Measurements from ENCODE around the gene LRFN2. TPM values are rescaled to one million over a fixed set of nuclear protein-coding genes. Genes with fewer than 3 reads are reported as not detected.

Gene LRFN2
- total RNA-seq, 1 donor from 2014 or later, result not detected

DNA sequence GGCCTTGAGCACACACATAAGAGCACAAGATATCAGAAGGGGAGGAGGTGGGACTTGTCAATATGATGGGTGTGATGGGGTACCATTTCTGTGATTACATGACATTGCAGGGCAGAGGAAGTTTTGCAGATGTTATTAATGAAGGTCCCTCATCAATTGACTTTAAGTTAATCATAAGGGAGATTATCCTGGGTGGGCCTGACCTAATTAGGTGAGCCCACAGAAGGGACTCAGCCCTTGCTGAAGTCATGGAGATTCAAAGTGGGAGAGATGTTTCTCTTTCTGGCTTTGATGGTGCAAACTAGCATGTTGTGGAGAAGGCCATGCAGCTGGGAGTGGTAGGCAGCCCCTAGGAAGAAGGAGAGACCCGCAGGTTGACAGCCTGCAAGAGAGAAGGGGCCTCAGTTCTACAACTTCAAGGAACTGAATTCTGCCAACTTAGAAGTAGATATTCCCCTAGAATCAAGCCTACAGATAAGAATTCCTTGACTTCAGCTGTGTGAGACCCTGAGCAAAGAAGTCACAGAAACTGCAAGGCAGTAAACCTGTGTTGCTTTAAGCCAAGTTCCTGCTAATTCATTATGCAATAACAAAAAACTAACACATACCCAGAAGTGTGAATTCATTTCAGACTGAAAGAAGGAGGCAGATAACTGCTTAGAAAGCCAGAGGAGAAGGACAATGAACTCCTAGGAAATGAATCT, 131.3 kb downstream of the LRFN2 start:
- no peak overlapping the region for H3K27ac ChIP-seq
- H3K9me3 ChIP-seq, result no peaks in the 10 kb centered on the region
- H3K36me3 ChIP-seq, result no peaks in the 10 kb centered on the region
- no peaks in the 10 kb centered on the region for H3K27me3 ChIP-seq
- intact Hi-C loops (cut with DNase I), result no loop called here
- no peak for TF ChIP-seq POLR2A (IDR thresholded peaks at IDR 0.05)
- no peak for TF ChIP-seq POLR2AphosphoS5 (IDR thresholded peaks at IDR 0.05; ENCODE audit: insufficient read depth in 1 of 2, low read depth in 1 of 2)
- TF ChIP-seq, protein P1, sequence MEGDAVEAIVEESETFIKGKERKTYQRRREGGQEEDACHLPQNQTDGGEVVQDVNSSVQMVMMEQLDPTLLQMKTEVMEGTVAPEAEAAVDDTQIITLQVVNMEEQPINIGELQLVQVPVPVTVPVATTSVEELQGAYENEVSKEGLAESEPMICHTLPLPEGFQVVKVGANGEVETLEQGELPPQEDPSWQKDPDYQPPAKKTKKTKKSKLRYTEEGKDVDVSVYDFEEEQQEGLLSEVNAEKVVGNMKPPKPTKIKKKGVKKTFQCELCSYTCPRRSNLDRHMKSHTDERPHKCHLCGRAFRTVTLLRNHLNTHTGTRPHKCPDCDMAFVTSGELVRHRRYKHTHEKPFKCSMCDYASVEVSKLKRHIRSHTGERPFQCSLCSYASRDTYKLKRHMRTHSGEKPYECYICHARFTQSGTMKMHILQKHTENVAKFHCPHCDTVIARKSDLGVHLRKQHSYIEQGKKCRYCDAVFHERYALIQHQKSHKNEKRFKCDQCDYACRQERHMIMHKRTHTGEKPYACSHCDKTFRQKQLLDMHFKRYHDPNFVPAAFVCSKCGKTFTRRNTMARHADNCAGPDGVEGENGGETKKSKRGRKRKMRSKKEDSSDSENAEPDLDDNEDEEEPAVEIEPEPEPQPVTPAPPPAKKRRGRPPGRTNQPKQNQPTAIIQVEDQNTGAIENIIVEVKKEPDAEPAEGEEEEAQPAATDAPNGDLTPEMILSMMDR (IDR thresholded peaks at IDR 0.05), result no peak
- H3K4me3 ChIP-seq, result no peak overlapping the region
- H3K4me1 ChIP-seq, result no peaks in the 10 kb centered on the region
- DNase-seq (ENCODE audit: extremely low spot score in 2 of 2), result no peak

DNA sequence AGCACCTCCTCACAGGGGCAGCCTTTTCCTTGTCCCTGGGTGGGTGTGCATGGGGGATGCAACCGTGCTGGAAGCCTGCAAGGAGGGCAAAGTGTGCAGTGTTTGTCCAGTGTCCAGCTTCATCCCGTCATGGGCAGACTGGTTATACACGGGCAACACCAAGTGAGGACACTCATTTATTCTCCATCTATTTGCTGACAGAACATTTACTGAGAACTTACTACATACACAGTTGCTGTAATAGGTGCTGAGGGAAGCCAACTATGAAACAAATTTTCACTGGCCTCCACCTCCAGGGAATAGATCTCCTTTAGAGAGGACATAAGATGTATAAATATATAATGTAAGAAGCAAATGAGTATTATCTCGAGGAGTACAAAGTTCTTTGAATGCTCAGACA, 136.7 kb downstream of the LRFN2 start:
- Histone ChIP-seq H3K9me3 (no peaks in the 10 kb centered on the region), H3K27ac (no peak overlapping the region), H3K36me3 (no peaks in the 10 kb centered on the region), H3K4me1 (no peaks in the 10 kb centered on the region), H3K4me3 (no peak overlapping the region), H3K27me3 (no peaks in the 10 kb centered on the region)
- DNase-seq (ENCODE audit: extremely low spot score in 2 of 2), result no peak
- intact Hi-C loops (cut with DNase I), result no loop called here
- TF ChIP-seq, protein P1 (IDR thresholded peaks at IDR 0.05), result no peak
- no peak for TF ChIP-seq POLR2AphosphoS5 (IDR thresholded peaks at IDR 0.05; ENCODE audit: insufficient read depth in 1 of 2, low read depth in 1 of 2)
- TF ChIP-seq POLR2A (IDR thresholded peaks at IDR 0.05), result no peak

DNA sequence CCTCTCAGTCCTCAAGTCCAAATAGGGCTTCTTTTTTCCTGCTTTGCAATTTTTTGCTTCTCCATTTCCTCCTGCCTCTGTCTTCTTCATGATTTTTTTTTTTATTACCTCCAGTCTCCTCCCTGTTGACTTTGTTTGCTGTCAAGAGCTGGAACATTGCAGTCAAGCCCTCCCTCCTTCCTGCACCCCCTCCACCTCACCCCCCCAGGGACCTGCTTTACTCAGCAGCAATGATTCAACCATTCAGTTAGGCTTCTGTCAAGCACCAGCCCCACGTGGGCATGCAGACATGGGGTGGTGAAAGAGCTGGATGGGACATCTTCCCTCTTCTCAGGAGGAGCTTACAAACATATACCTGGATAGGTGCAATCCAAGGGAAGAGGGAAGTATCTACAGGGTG, 142.4 kb downstream of the LRFN2 start:
- TF ChIP-seq POLR2A (IDR thresholded peaks at IDR 0.05) (no peak), POLR2AphosphoS5 (IDR thresholded peaks at IDR 0.05; ENCODE audit: insufficient read depth in 1 of 2, low read depth in 1 of 2) (no peak)
- TF ChIP-seq, protein P1 (IDR thresholded peaks at IDR 0.05), result no peak
- H3K4me3 ChIP-seq, result no peak overlapping the region
- no peak overlapping the region for H3K27ac ChIP-seq
- no peaks in the 10 kb centered on the region for H3K4me1 ChIP-seq
- no peak for DNase-seq (ENCODE audit: extremely low spot score in 2 of 2)
- intact Hi-C loops (cut with DNase I), result no loop called here
- no peaks in the 10 kb centered on the region for H3K27me3 ChIP-seq
- no peaks in the 10 kb centered on the region for H3K9me3 ChIP-seq
- no peaks in the 10 kb centered on the region for H3K36me3 ChIP-seq

DNA sequence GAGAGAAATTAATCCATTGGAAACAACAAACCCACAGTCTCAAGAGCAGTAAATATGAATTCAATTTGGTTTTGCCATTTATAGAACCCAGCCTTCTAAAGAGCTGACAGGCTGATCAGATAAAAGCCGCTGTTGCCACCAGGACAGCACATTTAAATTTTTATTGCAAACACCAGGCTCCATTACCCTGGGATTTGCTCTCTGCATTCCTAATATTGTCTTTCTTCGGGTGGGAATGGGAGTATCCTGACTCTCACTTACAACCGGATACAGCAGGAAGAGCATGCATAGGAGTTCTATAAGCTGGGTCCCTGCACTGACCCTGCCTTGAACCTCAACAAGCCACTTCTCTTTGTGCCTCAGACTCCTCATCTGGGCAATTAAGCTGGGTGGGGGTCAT, 142.9 kb downstream of the LRFN2 start:
- no peaks in the 10 kb centered on the region for H3K9me3 ChIP-seq
- H3K4me1 ChIP-seq, result no peaks in the 10 kb centered on the region
- H3K27me3 ChIP-seq, result no peaks in the 10 kb centered on the region
- no peak overlapping the region for H3K4me3 ChIP-seq
- no peak overlapping the region for H3K27ac ChIP-seq
- TF ChIP-seq POLR2A (IDR thresholded peaks at IDR 0.05) (no peak), POLR2AphosphoS5 (IDR thresholded peaks at IDR 0.05; ENCODE audit: insufficient read depth in 1 of 2, low read depth in 1 of 2) (no peak)
- TF ChIP-seq, protein P1 (IDR thresholded peaks at IDR 0.05), result no peak
- no peaks in the 10 kb centered on the region for H3K36me3 ChIP-seq
- intact Hi-C loops (cut with DNase I), result no loop called here
- DNase-seq (ENCODE audit: extremely low spot score in 2 of 2), result no peak

DNA sequence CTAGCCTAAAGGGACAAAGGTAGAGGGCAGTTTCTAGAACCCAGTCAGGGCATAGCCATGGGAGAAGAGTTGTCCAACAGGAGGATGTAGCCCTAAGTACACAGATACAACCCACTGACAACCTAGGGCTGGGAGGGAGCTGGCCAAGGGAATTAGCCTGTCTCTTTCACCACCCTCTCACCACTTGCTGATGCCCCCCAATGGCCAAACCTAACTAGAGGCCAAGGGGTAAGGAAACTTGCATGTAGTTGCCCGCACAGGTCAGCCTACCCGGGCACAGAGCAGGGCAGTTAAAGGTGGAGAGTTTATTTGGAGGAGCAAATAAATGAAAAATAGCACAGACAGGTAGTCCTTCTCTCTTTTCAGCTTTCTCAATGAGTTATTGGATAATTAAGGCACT, 143.3 kb downstream of the LRFN2 start:
- DNase-seq (ENCODE audit: extremely low spot score in 2 of 2), result no peak
- Histone ChIP-seq H3K27me3 (no peaks in the 10 kb centered on the region), H3K27ac (no peak overlapping the region), H3K9me3 (no peaks in the 10 kb centered on the region), H3K4me1 (no peaks in the 10 kb centered on the region), H3K36me3 (no peaks in the 10 kb centered on the region), H3K4me3 (no peak overlapping the region)
- TF ChIP-seq, protein P1 (IDR thresholded peaks at IDR 0.05), result no peak
- TF ChIP-seq POLR2A (IDR thresholded peaks at IDR 0.05), result no peak
- no peak for TF ChIP-seq POLR2AphosphoS5 (IDR thresholded peaks at IDR 0.05; ENCODE audit: insufficient read depth in 1 of 2, low read depth in 1 of 2)
- intact Hi-C loops (cut with DNase I), result no loop called here
